Left lobe of liver (tissue), 2 donors: ENCODE results near the gene SRSF2. TPM values are rescaled to one million over a fixed set of nuclear protein-coding genes. Genes with fewer than 3 reads are reported as not detected.
A peak's percentile ranks its signal among the peaks of the same experiment; 100 is the strongest.
"Not testable (repeated sequence)": the region's sequence is repeated elsewhere in the genome, so short reads cannot be mapped to it uniquely, and the experiment has no call there.

Experiments
- ATAC-seq: fragments of 200-7000 bp; cut with Tn5 transposase; one replicate; pipeline ENCODE4 v1.9.1; 2020; ENCODE audit warnings: mild to moderate bottlenecking, moderate library complexity
- DNase-seq: peaks from one replicate; pipeline ENCODE4 v3.0.0-alpha.2; 2020; ENCODE audit warnings: low spot score
- total RNA-seq: library from RNA; stranded (reverse); gene quantifications from one replicate; pipeline ENCODE4 v1.2.1, GENCODE V29; 2021
- donor health status: DM: no; HTN: no; CAD: no; lungs with moderate emphysema.
- donor health status: DM: no; HTN: yes; CAD: no.

Gene SRSF2
- total RNA-seq: 78.1 TPM

GRCh38 chr17:76737082-76737675, at the start of gene SRSF2:
SRSF2 (minus strand) TSS chr17:76737331; CDS start chr17:76737160, 171 bp downstream.
- ATAC-seq: peak; percentile 80
- peak; percentile 99 for DNase-seq

- no peak for ATAC-seq
- no peak for DNase-seq
Measured at GRCh38 chr17:76784926-76785325, 47.8 kb upstream of the SRSF2 start.

GRCh38 chr17:76783146-76783545, 46.0 kb upstream of the SRSF2 start:
- ATAC-seq: no peak
- no peak for DNase-seq

- ATAC-seq (no peak), DNase-seq (no peak)
Measured at GRCh38 chr17:76781056-76781982, 44.2 kb upstream of the SRSF2 start.

- DNase-seq: no peak
- no peak for ATAC-seq
Measured at GRCh38 chr17:76775021-76775600, 38.0 kb upstream of the SRSF2 start.

- no peak for ATAC-seq
Measured at GRCh38 chr17:76772842-76773525, 35.9 kb upstream of the SRSF2 start.

GRCh38 chr17:76758570-76758969, 21.4 kb upstream of the SRSF2 start:
- DNase-seq (no peak), ATAC-seq (no peak)

More at GRCh38 chr17:76772842-76773525, 35.9 kb upstream of the SRSF2 start:
- no peak for DNase-seq

- DNase-seq: no peak
- ATAC-seq: no peak
Measured at GRCh38 chr17:76757256-76757655, 20.1 kb upstream of the SRSF2 start.

GRCh38 chr17:76755285-76755684, 18.2 kb upstream of the SRSF2 start:
- no peak for ATAC-seq
- no peak for DNase-seq

- DNase-seq (no peak), ATAC-seq (no peak)
Measured at GRCh38 chr17:76753061-76753961, 16.2 kb upstream of the SRSF2 start.

GRCh38 chr17:76752006-76752405, 14.9 kb upstream of the SRSF2 start:
- DNase-seq: no peak
- ATAC-seq: no peak

- no peak for ATAC-seq
- DNase-seq: no peak
Measured at GRCh38 chr17:76751416-76751993, 14.4 kb upstream of the SRSF2 start.

GRCh38 chr17:76748657-76749056, 11.5 kb upstream of the SRSF2 start:
- DNase-seq: no peak
- ATAC-seq: no peak

GRCh38 chr17:76747716-76748363, 10.7 kb upstream of the SRSF2 start:
- no peak for DNase-seq
- no peak for ATAC-seq

- not testable (repeated sequence) for ATAC-seq
Measured at GRCh38 chr17:76745785-76746184, 8.7 kb upstream of the SRSF2 start.

GRCh38 chr17:76744747-76745146, 7.6 kb upstream of the SRSF2 start:
- DNase-seq: no peak
- ATAC-seq: no peak

More at GRCh38 chr17:76745785-76746184, 8.7 kb upstream of the SRSF2 start:
- DNase-seq: not testable (repeated sequence)

GRCh38 chr17:76742958-76743357, 5.8 kb upstream of the SRSF2 start:
- DNase-seq (no peak), ATAC-seq (no peak)

GRCh38 chr17:76740329-76741118, 3.4 kb upstream of the SRSF2 start:
- no peak for ATAC-seq
- DNase-seq: no peak
